Chondrocyte (in vitro differentiated cells): ENCODE results near the gene EME1. TPM values are rescaled to one million over a fixed set of nuclear protein-coding genes. Genes with fewer than 3 reads are reported as not detected.

Source experiments
- DNase-seq: peaks from one replicate; pipeline ENCODE4 v3.0.0; 2021; ENCODE audit warnings: mixed read lengths, low spot score
- H3K27ac Mint-ChIP-seq: one replicate; pipeline ENCODE4 v1.8.0; 2021; ENCODE audit warnings: mild to moderate bottlenecking, moderate library complexity, mixed read lengths; ENCODE audit not compliant: unreplicated experiment
- H3K27me3 Mint-ChIP-seq: 2 replicates; pipeline ENCODE4 v1.8.0; 2021; ENCODE audit warnings: low read depth, mixed read lengths
- H3K36me3 Mint-ChIP-seq: 2 replicates; pipeline ENCODE4 v1.8.0; 2021; ENCODE audit warnings: low read depth, mixed read lengths
- H3K4me1 Mint-ChIP-seq: 2 replicates; pipeline ENCODE4 v1.8.0; 2021; ENCODE audit warnings: low read depth, mild to moderate bottlenecking, mixed read lengths
- H3K4me3 Mint-ChIP-seq: one replicate; pipeline ENCODE4 v1.8.0; 2021; ENCODE audit warnings: mild to moderate bottlenecking, moderate library complexity, mixed read lengths; ENCODE audit not compliant: unreplicated experiment
- H3K9me3 Mint-ChIP-seq: 2 replicates; pipeline ENCODE4 v1.8.0; 2021; ENCODE audit warnings: low read depth, mixed read lengths
- total RNA-seq: library from RNA; stranded (reverse); gene quantifications from 3 replicates; pipeline ENCODE4 v1.2.1, GENCODE V29; 2021
- TF ChIP-seq, protein P1 (sequence below): fragments of 200-600 bp; sonication (generic); IDR thresholded peaks from 2 replicates; pipeline ENCODE4 v1.5.0; 2021; ENCODE audit warnings: antibody characterized with exemption, mild to moderate bottlenecking, moderate library complexity

The EME1 gene
- total RNA-seq, 1 donor from 2014 or later, result 1.9 TPM

DNA sequence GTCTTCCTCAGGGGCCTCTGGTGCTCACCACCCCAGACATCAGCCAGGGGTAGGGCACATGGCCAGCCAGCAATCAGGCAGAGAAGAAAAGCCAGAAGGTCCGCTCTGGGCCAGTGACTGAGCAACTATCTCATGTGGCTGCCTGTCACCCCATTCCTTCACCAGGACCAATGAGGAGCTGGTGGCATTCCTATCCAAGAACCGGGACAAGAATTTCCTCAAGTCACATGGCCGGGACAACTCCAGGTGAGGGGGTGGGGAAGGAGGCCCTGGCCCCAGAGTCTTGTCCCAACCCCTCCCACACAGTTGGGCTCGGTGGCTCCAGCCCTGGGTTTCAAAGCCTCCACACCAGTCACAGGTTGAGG lies 17.7 kb upstream of the EME1 start:
- no peak for DNase-seq
- Mint-ChIP-seq H3K4me3 (no peak overlapping the region), H3K27me3 (no peaks in the 10 kb centered on the region), H3K4me1 (peaks cover 5% of the 10 kb centered on the region), H3K9me3 (no peaks in the 10 kb centered on the region), H3K36me3 (peaks cover 11% of the 10 kb centered on the region), H3K27ac (no peak overlapping the region)
- TF ChIP-seq, protein P1, sequence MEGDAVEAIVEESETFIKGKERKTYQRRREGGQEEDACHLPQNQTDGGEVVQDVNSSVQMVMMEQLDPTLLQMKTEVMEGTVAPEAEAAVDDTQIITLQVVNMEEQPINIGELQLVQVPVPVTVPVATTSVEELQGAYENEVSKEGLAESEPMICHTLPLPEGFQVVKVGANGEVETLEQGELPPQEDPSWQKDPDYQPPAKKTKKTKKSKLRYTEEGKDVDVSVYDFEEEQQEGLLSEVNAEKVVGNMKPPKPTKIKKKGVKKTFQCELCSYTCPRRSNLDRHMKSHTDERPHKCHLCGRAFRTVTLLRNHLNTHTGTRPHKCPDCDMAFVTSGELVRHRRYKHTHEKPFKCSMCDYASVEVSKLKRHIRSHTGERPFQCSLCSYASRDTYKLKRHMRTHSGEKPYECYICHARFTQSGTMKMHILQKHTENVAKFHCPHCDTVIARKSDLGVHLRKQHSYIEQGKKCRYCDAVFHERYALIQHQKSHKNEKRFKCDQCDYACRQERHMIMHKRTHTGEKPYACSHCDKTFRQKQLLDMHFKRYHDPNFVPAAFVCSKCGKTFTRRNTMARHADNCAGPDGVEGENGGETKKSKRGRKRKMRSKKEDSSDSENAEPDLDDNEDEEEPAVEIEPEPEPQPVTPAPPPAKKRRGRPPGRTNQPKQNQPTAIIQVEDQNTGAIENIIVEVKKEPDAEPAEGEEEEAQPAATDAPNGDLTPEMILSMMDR, result no peak

DNA sequence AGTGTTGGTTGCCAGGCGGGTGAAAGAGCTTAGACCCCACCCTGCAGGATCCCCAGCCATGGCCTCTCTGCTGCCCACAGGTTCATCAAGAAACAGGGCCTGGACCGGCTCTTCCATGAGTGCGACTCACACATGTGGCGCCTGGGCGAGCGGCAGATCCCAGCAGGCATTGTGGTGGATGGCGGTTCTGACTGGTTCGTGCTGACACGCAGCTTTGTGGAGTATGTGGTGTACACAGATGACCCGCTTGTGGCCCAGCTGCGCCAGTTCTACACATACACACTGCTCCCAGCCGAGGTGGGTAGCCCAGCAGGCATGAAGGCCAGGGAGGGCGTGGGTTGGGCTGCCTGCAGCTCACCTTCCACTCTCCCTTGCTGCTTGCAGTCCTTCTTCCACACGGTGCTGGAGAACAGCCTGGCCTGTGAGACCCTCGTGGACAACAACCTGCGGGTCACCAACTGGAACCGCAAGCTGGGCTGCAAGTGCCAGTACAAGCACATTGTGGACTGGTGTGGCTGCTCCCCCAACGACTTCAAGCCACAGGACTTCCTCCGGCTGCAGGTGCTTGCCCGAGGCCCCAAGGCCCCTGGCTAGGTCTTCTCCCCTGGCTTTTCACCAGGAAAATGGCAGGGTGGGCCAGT lies 17.2 kb upstream of the EME1 start:
- DNase-seq, result peak; percentile 94
- TF ChIP-seq, protein P1, result no peak
- no peak overlapping the region for H3K4me3 Mint-ChIP-seq
- H3K4me1 Mint-ChIP-seq, result peaks cover 5% of the 10 kb centered on the region
- H3K27ac Mint-ChIP-seq, result no peak overlapping the region
- no peaks in the 10 kb centered on the region for H3K27me3 Mint-ChIP-seq
- H3K36me3 Mint-ChIP-seq, result peaks cover 11% of the 10 kb centered on the region
- no peaks in the 10 kb centered on the region for H3K9me3 Mint-ChIP-seq

DNA sequence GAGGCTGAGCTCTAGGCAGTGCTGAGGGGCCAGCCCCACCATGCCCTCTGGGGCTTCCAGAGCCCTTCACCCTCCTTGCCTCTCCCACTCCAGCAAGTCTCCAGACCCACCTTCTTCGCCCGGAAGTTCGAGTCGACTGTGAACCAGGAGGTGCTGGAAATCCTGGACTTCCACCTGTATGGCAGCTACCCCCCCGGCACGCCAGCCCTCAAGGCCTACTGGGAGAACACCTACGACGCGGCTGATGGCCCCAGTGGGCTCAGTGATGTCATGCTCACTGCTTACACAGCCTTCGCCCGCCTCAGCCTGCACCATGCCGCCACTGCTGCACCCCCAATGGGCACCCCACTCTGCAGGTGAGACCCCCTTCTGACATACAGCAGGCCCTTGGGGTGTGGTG lies 16.6 kb upstream of the EME1 start:
- Mint-ChIP-seq H3K4me3 (no peak overlapping the region), H3K9me3 (no peaks in the 10 kb centered on the region), H3K4me1 (peaks cover 5% of the 10 kb centered on the region), H3K36me3 (peaks cover 11% of the 10 kb centered on the region), H3K27me3 (no peaks in the 10 kb centered on the region), H3K27ac (no peak overlapping the region)
- DNase-seq, result peak; percentile 93
- TF ChIP-seq, protein P1, result no peak

DNA sequence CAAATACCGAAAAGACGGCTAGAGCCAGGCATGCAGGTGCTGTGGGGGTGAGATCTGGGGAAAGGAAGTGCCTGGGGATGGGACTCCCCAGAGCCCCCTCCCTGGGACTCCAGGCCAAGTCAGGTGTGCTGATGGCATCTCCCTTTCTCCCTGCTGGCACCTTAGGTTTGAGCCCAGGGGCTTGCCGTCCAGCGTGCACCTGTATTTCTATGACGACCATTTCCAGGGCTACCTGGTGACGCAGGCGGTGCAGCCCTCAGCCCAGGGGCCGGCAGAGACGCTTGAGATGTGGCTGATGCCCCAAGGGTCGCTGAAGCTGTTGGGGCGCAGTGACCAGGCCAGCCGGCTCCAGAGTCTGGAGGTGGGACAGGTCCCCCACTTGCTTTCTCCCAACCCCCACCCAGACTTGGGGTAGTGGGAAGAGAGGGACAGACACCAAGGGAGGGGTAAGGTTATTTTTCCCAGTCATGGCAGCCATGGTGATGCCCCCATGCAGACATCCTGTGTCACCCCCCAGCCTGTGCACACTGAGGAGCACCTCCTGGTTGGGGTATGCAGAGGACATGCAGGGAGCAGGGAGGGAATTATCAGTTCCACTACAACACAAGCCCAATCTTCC lies 16.0 kb upstream of the EME1 start:
- Mint-ChIP-seq H3K27ac (no peak overlapping the region), H3K9me3 (no peaks in the 10 kb centered on the region), H3K36me3 (peaks cover 6% of the 10 kb centered on the region), H3K27me3 (no peaks in the 10 kb centered on the region), H3K4me3 (no peak overlapping the region), H3K4me1 (peaks cover 3% of the 10 kb centered on the region)
- TF ChIP-seq, protein P1, result no peak
- no peak for DNase-seq

DNA sequence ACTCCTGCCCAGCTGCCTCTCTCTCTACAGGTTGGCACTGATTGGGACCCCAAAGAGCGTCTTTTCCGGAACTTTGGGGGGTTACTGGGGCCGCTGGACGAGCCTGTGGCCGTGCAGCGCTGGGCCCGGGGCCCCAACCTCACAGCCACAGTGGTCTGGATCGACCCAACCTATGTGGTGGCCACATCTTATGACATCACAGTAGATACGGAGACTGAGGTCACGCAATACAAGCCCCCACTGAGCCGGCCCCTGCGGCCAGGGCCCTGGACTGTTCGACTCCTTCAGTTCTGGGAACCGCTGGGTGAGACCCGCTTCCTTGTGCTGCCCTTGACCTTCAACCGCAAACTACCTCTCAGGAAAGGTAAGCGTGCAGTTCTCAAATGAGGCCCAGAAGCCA lies 14.9 kb upstream of the EME1 start:
- H3K4me3 Mint-ChIP-seq, result no peak overlapping the region
- H3K9me3 Mint-ChIP-seq, result no peaks in the 10 kb centered on the region
- H3K27me3 Mint-ChIP-seq, result no peaks in the 10 kb centered on the region
- H3K27ac Mint-ChIP-seq, result no peak overlapping the region
- H3K4me1 Mint-ChIP-seq, result peaks cover 9% of the 10 kb centered on the region
- TF ChIP-seq, protein P1, result no peak
- no peak for DNase-seq
- H3K36me3 Mint-ChIP-seq, result peaks cover 6% of the 10 kb centered on the region
